GM23338 (cell line): Measurements from ENCODE around the gene DAPK2.

Experiments
- CREB1 ChIP-seq: fragments of 250-450 bp; sonication (Bioruptor Pico); IDR thresholded peaks from 2 replicates; pipeline ENCODE4 v1.5.0; 2020; ENCODE audit warnings: low read depth, mild to moderate bottlenecking, moderate library complexity
- EZH2 ChIP-seq: fragments of 200-600 bp; sonication (generic); IDR thresholded peaks from one replicate; pipeline ENCODE4 v1.8.0; 2017; ENCODE audit warnings: antibody characterized with exemption, mild to moderate bottlenecking, low read depth; ENCODE audit not compliant: unreplicated experiment
- EZH2phosphoT487 ChIP-seq: fragments of 200-600 bp; sonication (generic); IDR thresholded peaks from one replicate; pipeline ENCODE4 v1.8.1; 2018; ENCODE audit warnings: antibody characterized with exemption; ENCODE audit not compliant: unreplicated experiment
- JUNB ChIP-seq: IDR thresholded peaks from one replicate; pipeline ENCODE4 v1.6.1; 2016; ENCODE audit warnings: antibody characterized with exemption; ENCODE audit not compliant: unreplicated experiment
- NANOG ChIP-seq: IDR thresholded peaks from 2 replicates; pipeline ENCODE4 v1.6.1; 2016; ENCODE audit warnings: antibody characterized with exemption, borderline replicate concordance
- POLR2AphosphoS5 ChIP-seq: IDR thresholded peaks from 2 replicates; pipeline ENCODE4 v1.6.1; 2016; ENCODE audit warnings: antibody characterized with exemption, low read depth
- STAT1 ChIP-seq: IDR thresholded peaks from one replicate; pipeline ENCODE4 v1.6.1; 2016; ENCODE audit warnings: antibody characterized with exemption; ENCODE audit not compliant: unreplicated experiment
- ZNF331 ChIP-seq: fragments of 250-450 bp; sonication (Bioruptor Pico); IDR thresholded peaks from 2 replicates; pipeline ENCODE4 v1.5.0; 2020; ENCODE audit warnings: low read depth, mild to moderate bottlenecking, moderate library complexity
- TF ChIP-seq, protein P1 (sequence below): IDR thresholded peaks from one replicate; pipeline ENCODE4 v1.6.1; 2018; ENCODE audit warnings: antibody characterized with exemption; ENCODE audit not compliant: unreplicated experiment
- TF ChIP-seq, protein P2 (sequence below), 2 experiments: fragments of 200-600 bp in 1 of 2; sonication (generic) in 1 of 2; conservative IDR thresholded peaks; 2 replicates each; pipeline versions ENCODE4 v1.5.1 to v1.6.1; 2016 to 2017; ENCODE audit warnings: antibody characterized with exemption in 2 of 2, low read depth in 2 of 2, mild to moderate bottlenecking in 2 of 2, moderate library complexity in 1 of 2
- TF ChIP-seq, protein P3 (sequence below): IDR thresholded peaks from 2 replicates; pipeline ENCODE4 v1.6.1; 2016; ENCODE audit warnings: antibody characterized with exemption

DNA sequence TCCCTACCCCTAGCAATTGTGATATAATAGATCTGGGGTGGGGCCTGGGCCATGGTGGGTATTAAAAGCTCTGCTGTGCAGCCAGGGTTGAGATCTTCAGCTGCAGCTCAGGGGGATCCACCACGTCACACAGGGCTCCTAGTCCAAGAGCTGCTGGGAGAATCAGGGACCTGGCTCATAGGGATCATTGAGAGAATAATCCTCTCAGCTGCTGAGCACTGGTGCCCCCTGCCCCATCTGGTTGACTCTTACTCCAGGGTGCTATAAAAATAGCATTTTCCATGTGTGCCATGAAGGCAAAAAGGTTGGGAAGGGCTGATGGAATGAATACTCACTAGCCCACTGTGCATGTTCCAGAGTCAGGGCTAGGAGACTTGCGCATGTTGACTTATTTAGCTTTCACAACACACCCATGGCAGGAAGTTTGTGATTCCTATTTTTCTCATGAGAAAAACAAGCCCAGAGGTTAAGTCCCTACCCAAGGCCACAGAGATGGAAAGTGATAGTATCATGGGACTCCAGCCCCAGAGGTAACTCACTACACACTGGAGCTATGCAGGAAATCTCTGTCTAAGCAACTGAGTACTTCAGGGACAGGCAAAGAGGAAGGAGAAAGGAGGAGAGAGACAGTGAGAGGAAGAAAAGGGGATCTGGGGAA, 118.0 kb downstream of the DAPK2 start:
- no peak for TF ChIP-seq CREB1 (CRISPR knock-in tag)
- TF ChIP-seq, protein P1, sequence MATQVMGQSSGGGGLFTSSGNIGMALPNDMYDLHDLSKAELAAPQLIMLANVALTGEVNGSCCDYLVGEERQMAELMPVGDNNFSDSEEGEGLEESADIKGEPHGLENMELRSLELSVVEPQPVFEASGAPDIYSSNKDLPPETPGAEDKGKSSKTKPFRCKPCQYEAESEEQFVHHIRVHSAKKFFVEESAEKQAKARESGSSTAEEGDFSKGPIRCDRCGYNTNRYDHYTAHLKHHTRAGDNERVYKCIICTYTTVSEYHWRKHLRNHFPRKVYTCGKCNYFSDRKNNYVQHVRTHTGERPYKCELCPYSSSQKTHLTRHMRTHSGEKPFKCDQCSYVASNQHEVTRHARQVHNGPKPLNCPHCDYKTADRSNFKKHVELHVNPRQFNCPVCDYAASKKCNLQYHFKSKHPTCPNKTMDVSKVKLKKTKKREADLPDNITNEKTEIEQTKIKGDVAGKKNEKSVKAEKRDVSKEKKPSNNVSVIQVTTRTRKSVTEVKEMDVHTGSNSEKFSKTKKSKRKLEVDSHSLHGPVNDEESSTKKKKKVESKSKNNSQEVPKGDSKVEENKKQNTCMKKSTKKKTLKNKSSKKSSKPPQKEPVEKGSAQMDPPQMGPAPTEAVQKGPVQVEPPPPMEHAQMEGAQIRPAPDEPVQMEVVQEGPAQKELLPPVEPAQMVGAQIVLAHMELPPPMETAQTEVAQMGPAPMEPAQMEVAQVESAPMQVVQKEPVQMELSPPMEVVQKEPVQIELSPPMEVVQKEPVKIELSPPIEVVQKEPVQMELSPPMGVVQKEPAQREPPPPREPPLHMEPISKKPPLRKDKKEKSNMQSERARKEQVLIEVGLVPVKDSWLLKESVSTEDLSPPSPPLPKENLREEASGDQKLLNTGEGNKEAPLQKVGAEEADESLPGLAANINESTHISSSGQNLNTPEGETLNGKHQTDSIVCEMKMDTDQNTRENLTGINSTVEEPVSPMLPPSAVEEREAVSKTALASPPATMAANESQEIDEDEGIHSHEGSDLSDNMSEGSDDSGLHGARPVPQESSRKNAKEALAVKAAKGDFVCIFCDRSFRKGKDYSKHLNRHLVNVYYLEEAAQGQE = no peak
- TF ChIP-seq, protein P2, sequence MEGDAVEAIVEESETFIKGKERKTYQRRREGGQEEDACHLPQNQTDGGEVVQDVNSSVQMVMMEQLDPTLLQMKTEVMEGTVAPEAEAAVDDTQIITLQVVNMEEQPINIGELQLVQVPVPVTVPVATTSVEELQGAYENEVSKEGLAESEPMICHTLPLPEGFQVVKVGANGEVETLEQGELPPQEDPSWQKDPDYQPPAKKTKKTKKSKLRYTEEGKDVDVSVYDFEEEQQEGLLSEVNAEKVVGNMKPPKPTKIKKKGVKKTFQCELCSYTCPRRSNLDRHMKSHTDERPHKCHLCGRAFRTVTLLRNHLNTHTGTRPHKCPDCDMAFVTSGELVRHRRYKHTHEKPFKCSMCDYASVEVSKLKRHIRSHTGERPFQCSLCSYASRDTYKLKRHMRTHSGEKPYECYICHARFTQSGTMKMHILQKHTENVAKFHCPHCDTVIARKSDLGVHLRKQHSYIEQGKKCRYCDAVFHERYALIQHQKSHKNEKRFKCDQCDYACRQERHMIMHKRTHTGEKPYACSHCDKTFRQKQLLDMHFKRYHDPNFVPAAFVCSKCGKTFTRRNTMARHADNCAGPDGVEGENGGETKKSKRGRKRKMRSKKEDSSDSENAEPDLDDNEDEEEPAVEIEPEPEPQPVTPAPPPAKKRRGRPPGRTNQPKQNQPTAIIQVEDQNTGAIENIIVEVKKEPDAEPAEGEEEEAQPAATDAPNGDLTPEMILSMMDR (conservative IDR thresholded peaks at IDR 0.05; ENCODE audit: low read depth in 2 of 2) = no peak
- TF ChIP-seq EZH2phosphoT487 = no peak
- no peak for TF ChIP-seq EZH2
- TF ChIP-seq NANOG = no peak
- TF ChIP-seq, protein P3, sequence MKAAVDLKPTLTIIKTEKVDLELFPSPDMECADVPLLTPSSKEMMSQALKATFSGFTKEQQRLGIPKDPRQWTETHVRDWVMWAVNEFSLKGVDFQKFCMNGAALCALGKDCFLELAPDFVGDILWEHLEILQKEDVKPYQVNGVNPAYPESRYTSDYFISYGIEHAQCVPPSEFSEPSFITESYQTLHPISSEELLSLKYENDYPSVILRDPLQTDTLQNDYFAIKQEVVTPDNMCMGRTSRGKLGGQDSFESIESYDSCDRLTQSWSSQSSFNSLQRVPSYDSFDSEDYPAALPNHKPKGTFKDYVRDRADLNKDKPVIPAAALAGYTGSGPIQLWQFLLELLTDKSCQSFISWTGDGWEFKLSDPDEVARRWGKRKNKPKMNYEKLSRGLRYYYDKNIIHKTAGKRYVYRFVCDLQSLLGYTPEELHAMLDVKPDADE = no peak
- no peak for TF ChIP-seq ZNF331 (CRISPR knock-in tag)
- TF ChIP-seq POLR2AphosphoS5 = no peak
- TF ChIP-seq JUNB = no peak
- no peak for TF ChIP-seq STAT1
